NB4 (cell line): Measurements from ENCODE around the gene LMO2.

Source experiments
- CTCF ChIP-seq: IDR thresholded peaks from one replicate; pipeline ENCODE4 v1.5.1; 2012; ENCODE audit warnings: low read depth, low read length
- MAX ChIP-seq: IDR thresholded peaks from 2 replicates; pipeline ENCODE4 v1.6.1; 2011; ENCODE audit warnings: low read depth, low read length
- POLR2A ChIP-seq: IDR thresholded peaks from 2 replicates; pipeline ENCODE4 v1.6.1; 2011; ENCODE audit warnings: mild to moderate bottlenecking; ENCODE audit not compliant: insufficient read length; ENCODE audit errors: extremely low read depth

DNA sequence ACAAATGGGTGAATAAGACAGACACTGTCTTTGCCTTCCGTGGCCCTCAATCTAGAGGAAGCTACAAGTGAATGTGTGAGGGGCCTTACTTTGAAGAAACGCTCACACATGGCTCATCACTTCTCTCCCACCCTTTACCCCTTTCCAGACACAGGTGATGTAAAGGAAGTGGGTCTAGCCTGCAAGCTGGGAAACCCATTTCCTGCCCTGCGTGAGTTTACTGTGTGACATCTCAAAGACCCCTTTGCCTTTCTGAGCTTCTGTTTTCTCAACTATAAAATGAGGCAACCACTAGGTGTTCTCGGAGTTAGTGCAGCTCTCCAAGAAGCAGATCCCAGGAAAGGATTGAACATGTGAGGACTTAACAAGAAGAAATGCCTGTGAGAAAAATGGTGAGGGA is 43.1 kb upstream of the LMO2 start:
- no peak for TF ChIP-seq CTCF
- TF ChIP-seq POLR2A = no peak
- no peak for TF ChIP-seq MAX
